Activated naive CD4-positive, alpha-beta T cell treated with anti-CD3 and anti-CD28 coated beads, Interleukin-2, amount 50 U/mL, for 16 hours (primary cell): ENCODE data around the gene VDAC1.

Source experiments
- DNase-seq: peaks from one replicate; pipeline ENCODE4 v3.0.0-alpha.2; 2020

The VDAC1 gene

DNA sequence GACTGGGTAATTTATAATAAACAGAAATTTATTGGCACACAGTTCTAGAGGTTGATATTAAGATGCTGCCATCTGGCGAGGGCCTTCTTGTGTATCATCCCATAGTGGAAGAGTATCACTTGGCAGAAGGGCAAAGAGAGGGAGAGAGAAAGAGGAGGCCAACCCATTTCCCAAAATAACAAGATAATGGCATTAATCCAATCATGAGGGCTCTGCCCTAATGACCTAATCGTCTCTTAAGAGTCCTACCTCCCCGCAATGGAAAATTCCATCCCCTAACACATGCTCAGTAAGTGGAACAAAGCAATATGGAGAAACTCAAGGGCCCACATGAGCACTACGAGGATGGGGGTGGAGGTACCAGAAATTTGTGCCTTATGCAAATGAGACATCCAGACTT lies 17.6 kb upstream of the VDAC1 start:
- DNase-seq: no peak

DNA sequence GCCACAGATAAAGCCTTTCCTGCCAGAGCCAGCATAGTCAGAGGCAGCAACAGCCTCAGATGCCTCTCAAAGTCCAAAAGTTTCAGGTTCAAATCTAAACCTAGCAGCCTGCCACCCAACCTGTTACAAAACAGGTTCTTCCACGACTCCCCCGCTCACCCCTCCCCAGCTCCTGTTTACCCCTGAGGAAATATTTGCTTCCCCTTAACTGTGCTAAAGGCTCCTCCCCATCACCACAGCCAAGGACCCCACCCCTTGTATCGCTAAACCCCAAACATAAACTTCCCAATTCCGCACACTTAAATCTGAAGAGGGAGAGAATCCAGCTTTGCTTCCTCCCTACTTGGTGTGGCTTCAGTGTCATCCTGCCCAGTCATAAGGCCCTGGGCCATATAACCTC lies 15.4 kb upstream of the VDAC1 start:
- DNase-seq: no peak

DNA sequence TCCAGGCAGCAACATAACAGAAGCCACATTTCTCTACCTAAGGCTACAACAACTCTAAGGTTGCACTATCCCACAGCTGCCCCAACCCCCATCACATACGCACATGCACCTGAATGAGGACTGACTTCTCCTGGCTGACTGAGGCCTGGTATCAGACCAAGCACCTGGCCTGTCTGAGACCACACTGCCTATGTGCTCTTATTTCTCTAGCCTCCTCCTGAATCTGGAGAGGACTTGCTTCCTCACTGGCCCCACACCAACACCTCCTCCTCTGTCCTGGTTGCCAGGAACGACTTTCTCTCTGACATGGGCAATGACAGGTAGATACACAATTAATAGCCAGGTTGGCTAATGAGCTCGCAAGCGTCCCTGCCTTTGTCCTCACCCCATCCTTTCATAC lies 14.9 kb upstream of the VDAC1 start:
- no peak for DNase-seq

DNA sequence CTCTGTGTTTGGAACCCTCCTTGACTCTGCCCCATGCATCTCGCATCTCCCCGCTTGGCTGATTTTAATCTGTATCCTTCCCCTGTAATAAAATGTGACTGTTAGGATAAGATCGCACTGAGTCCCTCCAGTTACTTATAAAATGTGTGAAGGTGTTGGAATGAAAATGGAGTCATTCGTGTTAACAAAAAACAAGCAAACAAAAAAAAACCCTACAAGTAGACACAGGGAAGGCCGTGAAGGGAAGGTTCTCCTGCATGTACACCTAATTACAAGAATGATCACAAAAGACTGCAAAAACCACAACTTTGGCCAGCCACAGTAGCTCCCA lies 14.2 kb upstream of the VDAC1 start:
- no peak for DNase-seq

DNA sequence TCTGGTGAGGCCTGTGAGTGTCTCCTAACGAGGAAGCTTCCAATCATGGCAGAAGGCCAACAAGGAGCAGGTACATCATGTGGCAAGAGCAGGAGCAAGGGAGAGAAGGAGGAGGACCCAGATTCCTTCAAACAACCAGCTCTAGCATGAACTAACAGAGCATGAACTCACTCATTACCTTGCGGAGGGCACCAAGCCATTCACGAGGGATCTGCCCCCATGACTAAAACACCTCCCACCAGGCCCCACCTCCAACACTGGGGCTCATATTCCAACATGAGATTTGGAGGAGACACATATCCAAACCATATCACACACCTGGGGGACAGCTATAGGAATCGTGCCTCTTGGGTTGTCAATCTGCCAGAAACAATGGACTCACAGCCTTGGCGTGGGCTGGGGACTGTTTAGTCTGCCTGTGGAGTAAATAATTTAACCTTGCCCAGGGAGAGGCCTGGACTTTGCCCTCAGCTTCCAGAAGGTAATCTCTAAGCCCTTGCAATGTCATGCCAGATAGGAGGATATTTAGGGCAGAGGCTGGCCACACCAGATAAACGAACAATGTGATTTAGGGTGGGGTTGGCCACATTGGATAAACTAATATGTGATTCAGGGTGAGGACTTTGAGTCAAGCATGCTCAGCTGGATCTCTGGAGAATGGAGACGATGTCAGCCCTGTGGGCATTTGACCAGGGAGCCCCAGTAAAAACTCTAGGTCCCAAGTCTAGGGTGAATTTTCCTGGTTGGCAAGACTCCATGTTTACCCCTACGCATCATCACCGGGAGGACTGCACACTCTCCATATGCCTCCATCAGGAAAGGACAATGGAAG lies 13.6 kb upstream of the VDAC1 start:
- no peak for DNase-seq

DNA sequence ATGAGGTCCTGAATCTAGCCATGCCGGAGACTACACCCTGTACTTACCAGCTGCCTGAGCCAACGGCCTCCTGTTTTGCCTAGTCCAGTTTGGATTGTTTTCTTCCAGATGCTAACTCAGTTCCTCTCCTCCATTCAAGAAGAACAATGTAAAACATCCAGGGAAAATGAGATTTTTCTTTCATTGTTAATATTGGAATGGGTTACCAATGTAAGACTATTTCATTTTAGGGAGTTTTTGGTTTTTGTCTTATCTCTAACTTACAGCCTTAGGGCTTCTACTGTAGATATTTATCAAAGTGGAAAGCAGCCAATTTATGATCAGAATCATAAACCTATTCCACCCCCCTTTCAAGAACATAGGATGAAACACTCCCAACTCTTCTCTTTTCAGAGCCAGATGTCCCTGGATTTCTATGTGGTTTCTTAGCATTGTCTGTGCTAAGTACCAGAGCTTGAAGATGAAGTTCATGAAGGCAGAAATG lies 3.5 kb upstream of the VDAC1 start:
- DNase-seq: no peak

DNA sequence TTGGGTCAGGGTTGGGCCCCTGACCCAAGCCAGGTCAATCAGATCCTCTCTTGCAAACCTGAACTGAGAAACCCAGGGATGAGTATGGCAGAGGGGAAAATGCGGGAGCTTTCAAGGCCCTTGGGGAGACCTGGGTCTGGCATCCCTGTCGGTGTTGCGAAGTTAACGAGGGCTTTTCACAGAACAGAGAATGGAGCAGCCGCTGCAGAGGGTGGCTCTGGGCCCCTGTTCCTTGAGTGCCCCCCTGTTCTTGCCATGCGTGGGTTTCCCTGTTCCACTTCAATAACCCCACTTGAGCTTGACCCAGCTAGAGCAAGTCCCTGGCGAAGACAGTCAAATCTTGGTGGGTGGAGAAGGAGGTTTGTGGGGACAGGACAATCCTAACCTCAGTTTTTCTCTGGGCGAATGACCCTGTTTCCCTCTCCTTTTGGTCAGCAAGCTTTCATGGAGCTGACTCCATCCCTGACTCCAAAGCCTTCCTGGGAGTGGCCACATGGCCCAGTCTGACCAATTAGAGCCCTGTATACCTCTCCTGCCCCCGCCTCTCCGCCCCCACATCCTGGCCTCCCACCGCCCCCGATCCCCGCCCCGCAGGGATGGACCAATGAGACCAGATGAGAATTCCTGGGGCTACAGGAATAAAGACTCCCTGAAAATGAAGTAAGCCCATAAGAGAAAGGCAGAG lies 2.9 kb upstream of the VDAC1 start:
- no peak for DNase-seq

DNA sequence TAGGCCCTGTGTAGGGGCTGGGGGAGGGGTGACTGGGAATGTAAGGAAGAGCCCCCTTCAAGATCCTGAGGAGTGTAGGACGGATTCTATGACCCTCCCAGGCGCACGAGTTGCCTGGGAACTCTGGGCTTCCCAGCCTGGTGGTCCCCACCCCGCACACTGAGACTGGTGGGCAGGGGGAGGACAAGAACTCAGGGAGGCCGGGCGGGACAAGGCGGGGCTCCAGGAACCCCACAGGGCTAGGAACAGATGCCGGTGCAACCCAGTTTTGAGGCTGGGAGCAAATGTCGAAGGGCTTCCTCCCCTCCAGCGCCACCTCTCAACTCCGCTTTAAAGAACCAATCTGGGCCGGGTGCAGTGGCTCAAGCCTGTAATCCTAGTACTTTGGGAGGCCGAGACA lies 1.3 kb upstream of the VDAC1 start:
- no peak for DNase-seq

DNA sequence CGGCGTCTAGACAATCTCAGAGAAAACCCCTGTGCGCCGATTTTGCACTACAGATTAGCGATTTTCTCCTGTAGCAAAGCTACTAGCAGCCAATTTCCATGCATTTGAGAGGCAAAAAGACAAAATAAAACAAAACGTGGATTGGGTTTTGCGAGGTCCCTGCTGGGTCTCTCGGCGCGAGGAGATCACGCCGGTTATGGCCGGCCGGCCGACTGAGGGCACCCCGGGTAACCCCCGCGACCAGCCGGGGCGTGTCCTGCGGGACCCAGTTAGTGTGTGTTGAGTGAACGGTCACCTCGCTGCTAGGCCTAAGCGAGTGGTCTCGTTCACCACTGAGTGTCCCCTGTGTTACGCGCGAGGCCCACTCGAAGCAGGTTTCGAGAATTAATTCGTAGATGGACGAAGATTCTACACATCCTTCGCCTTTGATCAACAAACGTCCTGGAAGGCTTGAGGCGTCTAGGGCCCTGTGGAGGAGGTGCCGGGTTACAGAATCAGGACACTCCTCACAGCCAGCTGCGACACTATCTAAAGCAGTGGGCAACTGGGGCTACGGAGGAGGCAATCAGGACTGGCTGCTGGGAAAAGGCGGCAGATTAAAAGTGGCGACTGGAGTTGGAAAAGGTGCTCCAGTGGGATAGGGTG lies 764 bp upstream of the VDAC1 start:
- no peak for DNase-seq

DNA sequence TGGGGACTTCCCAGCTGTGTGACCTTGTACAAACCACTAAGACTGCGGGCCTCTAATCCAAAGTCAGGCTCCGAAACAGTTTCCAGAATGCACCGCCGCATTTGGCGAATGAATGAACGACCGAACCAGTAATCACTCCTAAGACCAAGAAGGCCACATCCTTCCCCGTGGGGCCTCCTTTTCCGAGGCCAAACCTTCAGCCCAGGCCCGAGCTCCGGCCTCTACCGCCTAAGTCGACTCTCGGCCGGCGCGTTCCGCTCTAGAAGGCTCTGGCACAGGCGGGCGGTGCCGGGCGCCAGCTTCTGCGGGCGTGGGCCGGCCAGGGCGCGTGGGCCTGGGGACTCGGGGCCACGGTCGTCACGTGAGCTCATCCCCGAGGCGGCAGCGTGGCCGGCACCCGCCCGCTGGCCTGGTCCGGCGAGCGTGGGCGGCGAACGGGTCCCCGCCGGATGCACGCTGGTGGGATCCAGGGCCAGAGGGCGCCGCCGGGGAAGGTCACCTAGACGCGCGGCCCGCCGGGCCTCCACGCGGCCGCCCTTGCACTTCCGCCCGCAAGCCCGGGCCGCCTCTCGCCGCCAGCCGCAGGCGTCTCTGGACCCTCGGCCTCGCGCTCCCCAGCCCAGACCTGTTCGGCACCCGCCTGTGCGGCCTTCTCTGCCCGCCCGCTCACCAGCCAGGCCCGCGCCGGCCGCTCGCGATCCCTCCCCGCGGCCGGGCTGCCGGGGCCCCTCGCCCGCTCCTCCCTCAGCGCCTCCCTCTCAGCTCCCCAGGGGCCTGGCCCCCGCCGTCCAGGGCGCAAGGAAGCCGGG lies 754 bp downstream of the VDAC1 start:
- DNase-seq: peak; percentile 61

DNA sequence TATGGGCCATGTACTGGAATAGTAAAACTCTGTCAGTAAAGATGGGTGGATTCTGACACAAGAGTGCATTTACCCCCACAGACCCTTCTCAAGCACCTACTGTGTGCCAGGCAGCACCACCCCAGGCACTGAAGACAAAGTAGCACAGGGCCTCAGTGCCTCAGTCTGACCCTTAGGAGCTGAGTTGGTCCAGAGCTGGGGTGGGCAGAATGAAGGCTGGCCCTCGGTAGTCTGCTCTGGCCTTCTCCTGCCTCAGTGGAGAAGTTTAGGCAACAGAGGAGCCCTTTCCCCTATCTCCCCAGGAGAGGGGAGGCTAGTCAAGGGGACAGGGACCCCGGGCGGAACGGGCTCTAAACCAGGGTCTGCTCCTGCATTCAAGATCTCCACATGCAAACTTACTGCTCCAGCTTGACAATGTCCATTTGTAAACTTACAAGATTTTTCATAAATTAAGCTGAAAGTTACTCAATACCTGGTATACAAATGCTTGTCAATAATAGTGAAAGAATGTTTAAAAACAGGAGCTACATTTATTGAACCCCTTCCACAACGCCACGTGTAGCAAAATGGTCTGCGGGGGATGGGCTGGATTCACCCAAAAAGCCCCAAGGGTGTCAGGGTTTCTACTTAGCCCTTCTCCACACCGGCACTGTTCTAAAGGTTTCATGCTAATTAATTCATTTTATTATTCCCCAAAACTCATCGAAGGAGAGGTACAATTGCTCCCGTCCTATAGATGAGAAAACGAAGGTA lies 1.5 kb downstream of the VDAC1 start:
- DNase-seq: peak; percentile 64

DNA sequence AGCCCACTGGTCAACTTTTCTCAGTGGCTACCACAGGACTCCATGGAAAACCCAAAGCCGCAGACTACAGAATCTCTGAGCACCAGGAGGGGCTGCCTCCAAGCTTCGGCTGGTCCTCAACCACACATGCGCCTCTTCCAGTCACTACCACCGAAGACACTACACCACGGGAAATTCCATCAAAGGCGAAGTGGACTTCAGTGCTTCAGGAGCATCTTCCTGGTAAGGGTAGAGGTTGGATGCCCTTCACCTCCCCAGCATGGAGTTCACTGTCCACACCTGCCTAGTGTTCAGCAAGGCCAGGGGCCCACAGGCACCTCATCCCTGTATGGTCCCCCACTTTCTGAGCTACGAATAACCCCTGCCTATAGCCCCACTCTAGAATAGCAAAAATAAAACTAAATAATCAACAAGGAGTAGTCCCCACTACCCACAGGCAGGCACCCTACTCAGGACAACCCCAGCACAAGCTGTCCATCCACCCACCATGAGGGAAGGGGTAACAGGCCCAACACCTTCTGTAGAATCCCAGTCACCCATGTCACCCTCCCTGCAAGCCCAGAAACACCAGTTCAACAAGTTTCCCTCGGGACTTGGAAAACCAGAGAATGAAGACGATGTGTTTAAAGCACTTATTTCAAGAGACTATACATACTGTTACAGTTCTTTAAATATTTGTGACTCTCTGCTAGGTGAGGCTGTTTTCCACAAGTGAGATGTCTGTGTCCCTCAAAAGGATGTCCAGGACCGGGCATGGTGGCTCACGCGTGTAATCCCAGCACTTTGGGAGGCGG lies 2.6 kb downstream of the VDAC1 start:
- DNase-seq: no peak

DNA sequence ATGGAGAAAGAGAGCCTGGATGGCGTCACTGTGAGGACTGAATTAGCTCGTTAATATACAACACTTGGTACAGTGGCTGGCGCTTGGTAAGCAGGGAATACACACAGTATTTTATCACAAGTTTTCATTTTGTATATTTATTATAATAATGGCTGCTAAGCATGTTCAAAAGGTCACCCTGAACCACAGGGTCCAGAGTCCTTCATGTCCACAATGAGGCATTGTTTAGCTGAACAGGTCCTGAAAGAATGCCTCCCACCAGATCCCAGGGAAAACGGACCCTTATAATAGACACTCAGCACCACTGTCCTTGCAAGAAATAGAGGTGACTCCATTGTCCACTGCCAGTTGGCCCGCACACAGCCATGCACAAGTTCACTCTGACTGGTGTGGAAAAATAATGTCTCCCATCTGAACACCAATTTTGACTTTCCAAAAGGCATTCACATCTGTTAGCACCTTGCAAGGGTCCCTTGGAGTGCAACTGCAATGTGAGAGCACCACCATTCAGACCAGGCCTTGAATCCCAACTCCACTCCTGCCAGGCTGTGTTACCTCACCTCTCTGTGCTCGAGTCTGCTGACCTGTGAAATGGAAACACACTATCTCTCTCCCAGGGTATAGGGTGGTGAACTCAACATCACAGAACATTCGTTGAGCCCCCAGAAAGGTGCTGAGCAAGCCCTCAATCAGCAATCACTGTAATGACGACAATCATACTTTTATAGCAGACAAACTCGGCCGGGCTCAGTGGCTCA lies 3.9 kb downstream of the VDAC1 start:
- no peak for DNase-seq

DNA sequence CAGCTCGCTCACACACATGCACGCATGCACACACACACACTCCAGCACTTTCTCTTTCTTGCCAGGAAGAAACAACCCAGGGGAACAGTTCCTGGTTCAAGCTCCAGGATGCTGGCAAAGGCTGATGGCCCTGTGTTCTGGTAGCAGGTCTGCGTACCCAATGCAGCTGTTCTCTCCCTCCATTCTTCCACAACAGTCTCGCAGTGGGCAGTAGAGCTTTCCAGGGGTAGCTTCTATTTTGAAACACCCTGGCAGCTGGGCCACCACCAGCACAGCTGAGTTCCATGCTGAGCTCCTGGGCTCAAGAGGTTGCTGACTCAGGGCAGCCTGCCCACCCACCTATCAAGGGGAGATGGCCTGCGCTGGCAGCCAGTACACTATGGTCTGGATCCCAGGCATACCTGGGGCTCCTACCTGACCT lies 4.7 kb downstream of the VDAC1 start:
- no peak for DNase-seq

DNA sequence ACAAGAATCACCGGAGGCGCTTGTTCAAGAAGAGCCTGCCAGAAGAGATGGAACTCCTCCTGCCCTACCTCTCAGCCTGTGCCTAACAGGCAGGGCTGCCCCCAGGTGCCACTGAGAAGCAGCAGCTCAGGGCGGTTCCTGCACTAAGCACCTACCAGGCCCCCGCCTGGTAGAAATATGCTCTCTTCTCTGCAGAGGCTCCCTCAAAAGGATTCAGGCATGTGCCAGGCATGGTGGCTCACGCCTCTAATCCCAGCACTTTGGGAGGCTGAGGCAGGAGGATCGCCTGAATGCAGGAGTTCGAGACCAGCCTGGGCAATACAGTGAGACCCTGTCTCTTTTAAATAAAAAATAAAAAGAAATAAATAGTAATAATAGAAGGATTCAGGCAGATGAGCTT lies 6.0 kb downstream of the VDAC1 start:
- no peak for DNase-seq

DNA sequence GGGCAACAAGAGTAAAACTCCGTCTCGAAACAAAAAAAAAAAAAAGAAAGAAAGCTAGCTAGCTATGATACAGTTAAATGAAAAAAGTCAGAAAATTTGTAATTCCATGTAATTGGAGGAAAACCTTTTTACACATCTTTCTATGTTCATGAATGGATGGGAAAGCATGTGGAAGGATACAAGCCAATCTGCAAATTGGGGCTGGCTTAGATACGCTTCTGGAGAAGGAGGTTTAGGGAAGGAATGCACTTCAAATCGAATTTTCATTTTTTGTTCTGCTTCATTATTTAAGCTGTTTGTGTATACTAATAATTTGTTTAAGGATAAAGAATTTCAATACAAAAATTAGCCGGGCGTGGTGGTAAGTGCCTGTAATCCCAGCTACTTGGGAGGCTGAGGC lies 6.7 kb downstream of the VDAC1 start:
- no peak for DNase-seq

DNA sequence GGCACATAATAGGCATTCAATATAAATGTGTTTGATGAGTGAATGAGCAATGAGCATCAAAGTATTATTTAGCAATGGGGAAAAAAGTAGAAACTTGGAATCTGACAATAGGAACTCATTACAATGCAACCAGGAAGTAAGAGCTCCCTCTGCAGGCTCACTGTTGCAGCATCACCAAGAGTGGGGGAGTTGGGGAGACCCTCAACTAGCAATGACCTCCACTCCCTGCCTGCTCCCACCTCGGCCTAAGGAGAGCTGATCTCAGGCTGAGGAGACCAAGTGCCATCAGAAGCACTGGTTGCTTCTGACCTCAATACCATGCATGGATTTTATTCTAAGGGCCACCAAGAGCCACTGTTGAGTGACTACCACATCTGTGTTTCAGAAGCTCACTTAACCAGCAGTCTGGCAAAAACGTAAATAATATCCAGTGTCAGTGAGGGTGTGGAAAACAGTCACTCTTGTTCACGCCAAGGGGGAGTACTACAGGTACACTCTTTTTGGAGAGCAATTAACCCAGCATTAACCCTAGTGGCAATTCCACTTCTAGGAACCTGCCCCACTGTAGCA lies 8.0 kb downstream of the VDAC1 start:
- DNase-seq: no peak

DNA sequence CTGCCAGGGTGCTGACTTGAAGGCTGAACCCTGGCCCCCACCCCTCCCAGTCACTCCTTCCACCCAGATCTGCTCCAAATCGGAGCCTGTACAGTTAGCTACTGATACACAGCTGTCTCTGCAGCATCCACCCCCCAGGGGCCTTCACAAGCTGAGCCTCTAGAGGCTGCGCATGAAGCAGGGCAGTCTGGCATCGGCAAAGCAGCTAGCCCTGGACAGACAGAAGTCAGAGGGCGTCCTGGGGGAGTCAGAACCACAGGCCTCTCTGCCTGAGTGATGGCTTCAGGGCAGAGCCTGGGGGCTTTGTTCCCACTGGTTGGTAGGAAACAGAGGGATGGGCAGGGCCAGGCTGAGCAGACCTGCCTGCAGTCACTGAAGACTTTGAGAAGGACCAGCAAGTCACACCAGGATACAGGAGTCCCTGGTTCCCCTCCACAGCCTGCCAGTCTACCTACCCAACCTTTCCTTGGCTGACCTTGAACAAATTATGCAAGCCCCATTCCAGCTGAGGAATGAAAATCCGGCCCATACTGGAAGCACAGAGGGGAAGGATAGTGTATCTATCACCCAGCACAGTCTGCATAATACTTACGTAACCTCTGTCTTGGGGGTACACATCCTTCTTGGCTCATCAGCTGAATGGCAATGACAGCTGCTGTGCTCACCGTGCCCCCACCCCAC lies 8.8 kb downstream of the VDAC1 start:
- no peak for DNase-seq

DNA sequence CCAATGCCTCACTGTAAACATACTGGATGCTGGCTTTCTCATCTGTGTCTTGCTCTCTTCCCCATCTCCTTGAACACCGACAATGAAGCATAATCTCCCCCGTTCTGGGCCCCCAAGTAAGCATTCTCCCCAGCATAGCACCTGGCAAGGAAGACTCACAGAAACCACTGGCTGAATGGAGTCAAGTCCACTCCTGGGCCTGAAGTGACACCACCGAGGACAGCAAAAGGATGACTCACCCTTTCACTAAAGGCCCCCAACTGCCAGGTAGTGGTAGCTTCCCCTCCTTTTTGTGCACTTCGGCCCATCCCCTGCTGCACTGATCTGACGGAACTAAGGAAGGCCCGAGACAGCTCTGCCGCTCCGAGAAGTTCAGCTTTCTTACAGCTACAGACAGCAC lies 9.4 kb downstream of the VDAC1 start:
- no peak for DNase-seq

DNA sequence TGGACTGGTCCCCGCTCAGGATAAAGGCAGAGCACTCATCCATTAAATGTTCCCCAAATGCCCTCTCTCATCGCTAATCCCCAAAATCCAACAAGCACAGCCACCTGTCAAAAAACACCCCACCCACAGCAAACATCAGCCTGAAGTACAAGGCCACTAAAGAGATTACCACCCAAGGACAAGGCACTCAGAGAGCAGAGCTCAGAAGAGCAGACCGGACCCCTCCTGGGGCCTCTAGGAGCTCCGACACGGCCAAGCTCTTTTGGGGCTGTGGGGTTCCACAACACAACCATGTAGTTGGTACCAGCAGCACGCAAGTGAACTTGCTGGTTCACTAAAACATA lies 9.8 kb downstream of the VDAC1 start:
- no peak for DNase-seq
